Measurements from ENCODE around the gene CHRND.

CHRND gene

GRCh38 chr2:232522623-232523401 lies 3.1 kb upstream of the CHRND start:
- Histone ChIP-seq H3K27me3 (ENCODE audit: insufficient read depth, low read length, poor library complexity) (no peaks in the 10 kb centered on the region), H3K4me2 (ENCODE audit: insufficient read depth, low read length) (no peak overlapping the region), H3K79me2 (ENCODE audit: insufficient read depth, low read length) (no peaks in the 10 kb centered on the region), H3K27ac (ENCODE audit: low read length) (no peak overlapping the region), H3K4me1 (ENCODE audit: insufficient read depth, low read length) (peaks cover 2% of the 10 kb centered on the region; the same call in 1 of the 2 replicates), H2AFZ (ENCODE audit: low read depth, low read length) (no peak overlapping the region), H3K9me3 (ENCODE audit: insufficient read depth, low read length, severe bottlenecking) (no peaks in the 10 kb centered on the region), H3K4me3 (ENCODE audit: low read depth in 1 of 2, low read length in 2 of 2) (no peak overlapping the region), H3K9ac (ENCODE audit: low read depth, low read length) (no peak overlapping the region), H4K20me1 (ENCODE audit: insufficient read depth, low read length) (no peaks in the 10 kb centered on the region), H3K36me3 (ENCODE audit: insufficient read depth, low read length) (no peaks in the 10 kb centered on the region)
- no peak for TF ChIP-seq CTCF (IDR thresholded peaks at IDR 0.05; ENCODE audit: borderline replicate concordance, extremely low read depth, low read length, poor library complexity, severe bottlenecking)
- no peak for TF ChIP-seq EZH2 (IDR thresholded peaks at IDR 0.05; ENCODE audit: borderline replicate concordance, low read depth, low read length, severe bottlenecking)
- ATAC-seq (ENCODE audit: insufficient read depth, low read depth) (no peak), DNase-seq (no peak)

- Histone ChIP-seq H3K4me1 (ENCODE audit: insufficient read depth, low read length) (peaks cover 2% of the 10 kb centered on the region; the same call in 1 of the 2 replicates), H3K4me3 (ENCODE audit: low read depth in 1 of 2, low read length in 2 of 2) (no peak overlapping the region), H3K9me3 (ENCODE audit: insufficient read depth, low read length, severe bottlenecking) (no peaks in the 10 kb centered on the region), H3K27ac (ENCODE audit: low read length) (no peak overlapping the region), H3K27me3 (ENCODE audit: insufficient read depth, low read length, poor library complexity) (no peaks in the 10 kb centered on the region), H2AFZ (ENCODE audit: low read depth, low read length) (no peak overlapping the region), H3K79me2 (ENCODE audit: insufficient read depth, low read length) (no peaks in the 10 kb centered on the region), H3K9ac (ENCODE audit: low read depth, low read length) (no peak overlapping the region), H3K4me2 (ENCODE audit: insufficient read depth, low read length) (no peak overlapping the region), H4K20me1 (ENCODE audit: insufficient read depth, low read length) (no peaks in the 10 kb centered on the region), H3K36me3 (ENCODE audit: insufficient read depth, low read length) (no peaks in the 10 kb centered on the region)
- DNase-seq (no peak), ATAC-seq (ENCODE audit: insufficient read depth, low read depth) (no peak)
- TF ChIP-seq EZH2 (IDR thresholded peaks at IDR 0.05; ENCODE audit: borderline replicate concordance, low read depth, low read length, severe bottlenecking), result no peak
- no peak for TF ChIP-seq CTCF (IDR thresholded peaks at IDR 0.05; ENCODE audit: borderline replicate concordance, extremely low read depth, low read length, poor library complexity, severe bottlenecking)
These were observed 2.6 kb upstream of the CHRND start for GRCh38 chr2:232523402-232523681.

- TF ChIP-seq EZH2 (IDR thresholded peaks at IDR 0.05; ENCODE audit: borderline replicate concordance, low read depth, low read length, severe bottlenecking), result no peak
- no peak for TF ChIP-seq CTCF (IDR thresholded peaks at IDR 0.05; ENCODE audit: borderline replicate concordance, extremely low read depth, low read length, poor library complexity, severe bottlenecking)
- H3K4me2 ChIP-seq (ENCODE audit: insufficient read depth, low read length), result no peak overlapping the region
- DNase-seq (no peak), ATAC-seq (ENCODE audit: insufficient read depth, low read depth) (no peak)
- H2AFZ ChIP-seq (ENCODE audit: low read depth, low read length), result no peak overlapping the region
- no peak overlapping the region for H3K9ac ChIP-seq (ENCODE audit: low read depth, low read length)
- H3K9me3 ChIP-seq (ENCODE audit: insufficient read depth, low read length, severe bottlenecking), result no peaks in the 10 kb centered on the region
- H4K20me1 ChIP-seq (ENCODE audit: insufficient read depth, low read length), result no peaks in the 10 kb centered on the region
- no peak overlapping the region for H3K27ac ChIP-seq (ENCODE audit: low read length)
- no peak overlapping the region for H3K4me3 ChIP-seq (ENCODE audit: low read depth in 1 of 2, low read length in 2 of 2)
- H3K27me3 ChIP-seq (ENCODE audit: insufficient read depth, low read length, poor library complexity), result no peaks in the 10 kb centered on the region
- H3K4me1 ChIP-seq (ENCODE audit: insufficient read depth, low read length), result peaks cover 5% of the 10 kb centered on the region
- no peaks in the 10 kb centered on the region for H3K79me2 ChIP-seq (ENCODE audit: insufficient read depth, low read length)
- H3K36me3 ChIP-seq (ENCODE audit: insufficient read depth, low read length), result no peaks in the 10 kb centered on the region
These were observed 2.0 kb upstream of the CHRND start for GRCh38 chr2:232523682-232524597.
